Stimulated activated CD4-positive, alpha-beta T cell treated with anti-CD3 and anti-CD28 coated beads, Interleukin-1b, Interleukin-23, amount 100 ng/mL, for 1 hour (primary cell): ENCODE data around the gene SLC9A9.

ENCODE experiments used
- DNase-seq, 2 donors: peaks; one replicate each; pipeline ENCODE4 v3.0.0-alpha.2; 2020; ENCODE audit warnings: low read depth in 2 of 2

The SLC9A9 gene

DNA sequence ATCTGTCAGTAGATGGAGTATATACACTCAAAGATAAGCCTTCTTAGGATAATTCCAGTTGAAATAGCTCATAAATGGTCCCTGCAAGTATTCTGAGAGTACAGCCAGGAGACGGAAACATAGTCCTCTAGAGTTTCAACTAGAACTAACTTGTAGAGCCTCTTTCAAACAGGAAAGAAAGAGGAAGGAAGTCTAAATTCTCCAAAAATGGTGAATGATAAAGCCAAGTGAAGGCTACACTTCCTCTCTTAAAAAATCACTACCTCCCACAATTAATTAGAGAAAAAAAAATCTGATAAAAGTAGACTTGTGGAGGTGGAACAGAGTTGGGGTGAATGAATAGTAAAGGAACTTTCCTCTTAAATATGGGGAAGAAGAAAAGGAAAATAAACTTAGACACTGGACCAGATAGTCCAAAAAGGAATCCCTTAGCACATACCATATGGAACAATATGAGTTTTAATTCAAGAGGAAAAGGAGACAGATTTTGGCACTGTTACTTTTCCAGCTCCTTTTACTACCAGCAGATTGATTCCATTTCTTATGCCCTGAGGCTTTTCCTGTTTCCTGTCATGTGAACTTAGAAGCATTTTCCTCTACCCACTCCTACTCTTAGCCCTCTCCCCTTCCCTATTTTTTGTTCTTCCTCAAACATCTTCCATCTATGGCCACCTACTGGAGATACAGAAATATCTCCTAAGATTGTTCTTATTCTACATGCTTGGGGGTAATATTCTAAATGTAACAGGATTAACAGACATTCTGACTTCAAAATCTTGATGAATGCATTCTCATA lies 521.1 kb downstream of the SLC9A9 start:
- DNase-seq = no peak

DNA sequence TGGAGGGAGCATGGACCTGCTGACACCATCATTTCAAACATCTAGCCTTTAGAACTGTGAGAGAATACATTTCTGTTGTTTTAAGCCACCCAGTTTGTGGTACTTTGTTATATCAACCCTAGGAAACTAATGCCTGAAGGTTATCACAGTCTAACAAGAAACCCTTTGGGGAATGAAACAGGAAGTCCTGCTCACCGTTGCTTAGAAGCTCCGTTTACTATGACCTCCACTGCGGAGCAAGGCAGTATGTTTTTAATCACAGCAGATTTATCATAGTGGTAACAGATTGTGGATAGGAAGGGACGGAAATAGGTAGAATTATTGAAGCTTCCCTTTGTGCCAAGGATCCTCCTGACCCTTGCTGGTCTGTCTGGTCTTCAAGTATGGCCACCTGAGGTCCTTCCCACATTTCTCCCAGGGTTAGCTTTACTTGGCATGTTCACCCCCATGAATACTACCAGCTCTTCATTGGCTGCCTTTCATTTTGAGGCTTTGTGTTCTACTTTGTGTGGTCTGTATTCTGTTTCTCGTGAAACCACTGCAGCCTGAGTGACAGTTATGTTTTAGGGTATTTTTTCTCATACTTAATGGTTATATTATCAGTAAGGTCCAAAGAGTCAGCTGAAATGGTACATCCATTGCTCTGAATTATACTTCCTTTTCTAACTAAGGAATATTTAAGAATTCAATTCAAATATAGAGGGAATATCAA lies 527.1 kb downstream of the SLC9A9 start:
- DNase-seq = no peak

DNA sequence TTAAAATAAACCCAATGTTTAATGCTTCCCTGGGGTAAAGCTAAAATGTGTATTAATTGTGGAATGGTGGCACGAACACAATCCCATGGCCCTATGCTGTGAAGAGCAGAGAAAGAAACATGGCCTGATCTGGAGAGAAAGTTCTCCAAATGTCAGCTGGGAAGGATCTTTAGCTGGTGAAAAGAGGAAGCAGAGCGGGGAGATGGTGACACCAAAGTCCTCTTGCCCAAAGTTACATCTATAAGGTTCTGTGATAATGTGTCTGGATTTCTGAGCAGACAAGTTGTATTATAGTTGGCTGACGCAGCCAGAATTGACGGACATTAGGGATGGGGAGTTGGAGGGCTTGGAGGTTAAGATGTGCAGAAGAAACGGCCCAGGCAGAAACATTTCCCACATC lies 532.5 kb downstream of the SLC9A9 start:
- DNase-seq = no peak

DNA sequence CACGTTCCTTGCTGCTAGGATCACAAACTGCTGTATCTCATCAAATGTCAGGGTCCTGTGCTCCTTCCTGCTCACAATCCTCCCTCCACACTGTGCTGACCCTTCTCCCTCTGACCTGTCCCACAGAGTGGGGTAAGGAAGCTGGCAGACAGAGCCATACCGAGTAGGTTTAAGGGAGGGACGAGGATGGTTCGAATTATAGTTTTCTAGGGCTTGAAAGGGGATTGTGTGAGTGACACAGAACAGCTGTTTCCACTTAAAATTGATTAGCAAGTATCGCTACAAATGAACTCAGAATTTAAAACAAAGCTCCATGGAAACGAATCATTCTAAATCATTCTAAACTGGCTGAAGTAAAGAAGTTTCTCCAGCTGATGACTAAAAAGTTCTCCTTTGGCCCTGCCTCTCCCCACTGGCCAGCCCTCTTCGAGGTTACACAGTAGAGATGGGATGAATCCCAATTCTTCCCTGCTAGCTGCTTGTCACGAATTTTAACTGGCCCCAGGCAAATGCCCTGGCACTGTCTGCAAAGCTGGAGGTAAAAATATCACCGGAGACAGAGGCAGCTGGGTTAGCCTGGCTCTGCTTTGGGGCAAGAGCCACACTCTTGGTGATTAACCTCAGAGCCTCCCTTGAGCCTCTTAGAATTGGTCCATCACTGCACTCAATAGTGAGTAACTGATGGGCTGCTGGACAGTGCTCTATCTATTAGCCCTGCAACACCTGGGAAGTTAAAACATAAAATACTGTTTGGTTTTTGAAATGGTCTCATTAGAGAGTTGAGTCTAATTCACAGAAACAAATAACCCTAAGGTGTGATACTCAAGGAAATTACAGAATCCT lies 533.8 kb downstream of the SLC9A9 start:
- DNase-seq = no peak

DNA sequence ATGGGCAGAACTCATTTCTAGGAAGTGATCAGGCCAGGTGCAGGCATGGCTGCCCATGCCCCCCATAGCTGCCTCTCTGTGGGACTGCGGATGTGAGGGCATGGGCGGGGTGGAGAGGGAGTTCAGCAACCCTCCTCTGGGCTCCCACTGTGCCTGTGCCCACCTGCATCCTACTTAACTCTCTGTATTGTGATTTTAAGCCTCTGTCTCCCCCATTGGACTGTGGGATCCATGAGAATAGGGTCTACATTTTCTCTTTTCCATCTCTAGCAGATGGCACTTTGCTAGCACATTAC lies 534.4 kb downstream of the SLC9A9 start:
- no peak for DNase-seq

DNA sequence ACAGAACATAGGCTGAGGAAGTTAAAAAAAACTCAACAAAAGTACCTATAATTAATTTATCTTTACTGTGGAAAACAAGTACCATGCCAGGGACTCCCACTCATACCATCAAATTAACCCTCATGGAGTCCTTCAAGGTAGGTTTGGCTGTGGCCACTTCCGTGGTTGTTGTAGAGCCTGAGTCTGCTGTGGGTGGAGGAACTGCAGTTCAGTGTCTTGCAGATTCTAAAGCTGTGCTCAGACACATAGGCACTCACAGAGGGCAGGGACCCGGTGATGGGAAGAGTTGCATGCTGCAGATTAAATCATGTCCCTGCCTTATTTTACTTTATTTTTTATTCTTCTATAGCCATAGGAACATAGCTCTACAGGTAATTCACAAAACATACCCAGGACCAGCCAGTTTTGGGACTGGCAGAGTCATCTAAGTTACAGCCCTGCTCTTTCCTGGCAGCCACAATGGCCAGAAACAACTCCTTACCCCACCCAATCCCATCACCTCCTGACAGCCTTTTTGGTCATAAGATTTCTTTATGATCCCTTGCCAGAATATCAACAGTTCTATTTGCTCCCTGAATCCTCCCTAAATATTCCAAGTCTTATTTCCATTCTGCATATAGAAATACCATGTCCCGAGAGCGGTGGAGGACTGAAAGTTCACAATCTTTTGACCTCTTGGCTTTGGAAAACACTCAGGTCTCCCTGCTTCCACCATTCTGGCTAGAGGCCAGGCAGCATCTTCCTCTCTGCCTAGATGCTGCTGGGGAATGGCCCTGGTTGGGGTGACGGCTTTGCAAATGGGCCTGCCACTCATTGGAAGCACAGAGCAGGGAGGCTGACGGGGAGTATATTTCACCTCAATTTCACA lies 535.0 kb downstream of the SLC9A9 start:
- DNase-seq = no peak

DNA sequence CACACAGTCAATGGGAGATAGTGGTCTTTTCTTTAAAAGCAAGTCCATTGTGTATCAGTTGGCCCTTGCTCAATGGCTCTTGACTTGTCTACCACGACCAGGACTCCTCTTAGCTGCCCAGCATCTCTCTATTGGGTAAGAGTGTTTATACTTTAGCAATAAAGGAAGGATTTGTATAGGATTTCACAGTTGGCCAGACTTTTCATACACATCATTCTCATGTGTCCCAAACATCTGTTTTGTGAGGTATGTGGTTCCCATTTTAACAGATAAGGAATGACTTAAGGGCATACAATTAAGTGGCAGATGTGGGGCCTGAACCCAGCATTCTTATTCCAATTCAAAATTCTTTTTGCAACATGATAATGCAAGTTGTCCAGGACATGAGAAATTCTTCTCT lies 537.2 kb downstream of the SLC9A9 start:
- DNase-seq = no peak

DNA sequence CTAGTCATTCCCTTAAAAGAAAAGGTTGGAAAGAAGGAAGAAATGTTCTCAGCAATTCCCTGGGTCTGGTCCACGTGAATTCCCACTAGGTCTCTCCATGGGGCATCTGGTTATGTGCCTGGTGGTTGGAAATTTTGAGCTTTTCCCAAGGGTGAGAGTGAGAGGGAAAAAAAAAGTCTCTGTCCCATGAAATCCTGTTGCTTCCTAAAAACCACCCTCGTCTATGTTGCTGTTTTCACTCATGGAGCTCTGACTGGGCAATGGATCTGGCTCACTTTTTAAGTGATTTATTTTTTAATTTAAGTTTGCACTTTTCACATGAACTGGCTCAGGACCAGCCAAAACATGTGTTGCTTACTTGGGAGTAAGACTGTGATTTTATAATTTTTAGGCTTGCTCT lies 538.6 kb downstream of the SLC9A9 start:
- DNase-seq = no peak

DNA sequence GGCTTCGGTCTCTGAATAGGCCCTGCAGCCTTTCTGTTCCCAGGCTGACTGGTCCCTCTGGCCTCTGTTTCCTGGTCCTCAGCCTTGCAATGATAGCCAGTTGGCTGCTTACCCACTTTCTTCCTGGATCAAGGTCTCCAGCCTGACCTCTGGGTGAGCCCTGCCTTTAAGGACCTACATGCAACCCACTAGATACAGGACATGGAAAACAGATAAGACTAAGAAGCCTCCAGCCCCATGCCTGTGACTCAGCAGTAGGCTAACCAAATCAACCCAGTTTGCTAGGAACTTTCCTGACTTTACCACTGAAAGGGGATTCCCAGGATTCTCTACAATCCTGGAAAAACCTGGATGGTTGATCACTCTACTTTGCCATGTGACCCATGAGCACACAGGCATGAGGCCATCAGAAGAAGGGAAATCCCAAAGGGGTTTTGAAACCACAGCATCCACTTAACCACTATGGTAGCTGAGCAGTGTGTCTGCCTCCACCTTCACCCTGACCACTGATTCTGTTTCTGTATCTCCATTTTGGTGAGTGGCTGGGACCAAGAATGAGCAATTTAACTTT lies 540.6 kb downstream of the SLC9A9 start:
- no peak for DNase-seq

DNA sequence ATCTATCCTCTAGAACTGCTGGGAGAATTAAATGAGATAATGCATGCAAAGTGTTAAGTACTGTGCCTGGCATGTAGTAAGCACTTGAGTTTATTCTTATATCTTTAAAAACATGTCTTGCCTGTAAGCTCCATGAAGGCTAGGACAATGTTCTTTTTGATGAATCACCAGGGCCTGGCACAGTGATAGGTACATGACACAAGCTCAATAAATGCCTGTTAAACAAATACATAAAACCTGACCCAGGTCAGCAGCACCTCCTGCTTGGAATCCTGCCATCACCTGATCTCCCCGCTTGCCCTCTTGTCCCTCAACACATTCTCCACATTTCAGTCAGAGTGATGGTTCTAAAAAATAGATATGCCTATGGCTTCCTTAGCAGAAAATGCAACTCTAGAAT lies 541.9 kb downstream of the SLC9A9 start:
- no peak for DNase-seq

DNA sequence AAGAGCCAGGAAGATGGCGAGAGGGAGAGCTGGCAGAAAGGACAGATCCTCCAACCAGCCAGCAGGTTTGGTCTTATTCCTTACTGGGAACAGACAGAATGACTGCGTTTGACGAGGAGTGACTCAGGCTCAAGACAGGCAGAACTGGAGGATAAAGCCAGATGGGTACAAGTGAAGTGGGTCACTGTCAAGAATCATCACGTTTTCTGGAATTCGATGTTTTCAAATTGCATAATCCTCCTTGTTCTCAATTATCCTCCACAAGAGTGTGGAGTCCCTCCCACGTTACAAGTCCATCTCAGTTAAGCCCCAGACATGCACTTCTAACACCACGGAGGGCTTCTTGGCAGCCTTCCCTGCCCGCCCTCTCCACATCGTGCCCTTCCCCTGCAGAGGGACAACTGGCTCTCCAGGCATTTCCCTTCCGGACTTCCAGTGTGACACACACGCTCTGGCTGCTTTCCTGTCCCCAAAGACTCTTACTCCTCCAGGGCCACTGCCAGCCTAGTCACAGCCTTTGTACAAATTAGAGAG lies 545.6 kb downstream of the SLC9A9 start:
- DNase-seq = no peak

DNA sequence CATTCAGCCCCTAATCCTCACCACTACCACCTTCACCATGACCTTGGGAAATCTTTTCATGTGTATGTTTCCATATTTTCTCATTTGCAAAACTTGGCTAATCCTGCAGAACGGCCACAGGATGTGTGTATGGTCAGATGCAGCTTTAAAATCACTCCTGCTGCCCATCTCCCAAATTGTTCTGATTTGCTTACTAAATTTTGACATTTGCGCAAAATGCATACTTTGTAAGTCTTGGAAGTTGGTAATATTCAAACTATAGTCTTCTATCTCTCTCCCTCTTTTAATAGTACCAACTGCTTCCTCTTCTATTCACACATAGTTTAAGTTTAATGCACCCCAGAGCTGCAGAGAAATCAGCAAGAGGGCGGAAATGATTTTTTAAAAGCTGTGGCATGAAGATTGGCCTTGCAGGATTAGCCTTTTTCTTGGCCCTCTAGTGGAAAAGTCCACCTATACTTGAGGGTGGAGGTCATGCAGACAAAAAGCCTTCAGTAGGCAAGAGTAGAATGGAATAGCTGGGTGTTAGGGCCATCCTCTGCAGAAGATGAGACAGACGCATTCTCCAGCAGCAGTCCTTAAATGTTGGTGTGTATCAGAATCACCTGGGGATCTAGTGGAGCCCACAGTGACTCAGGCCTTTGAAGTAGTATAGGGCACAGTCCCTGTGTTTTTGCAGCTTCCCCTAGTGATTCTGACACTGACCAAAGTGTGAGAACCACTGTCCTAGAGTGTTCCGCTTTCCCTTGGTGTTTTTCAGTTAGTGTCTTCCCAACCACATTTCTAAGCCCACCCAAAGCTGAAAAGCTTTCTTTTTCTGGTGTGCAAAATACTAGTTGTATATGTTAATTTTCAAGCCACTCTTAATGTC lies 547.0 kb downstream of the SLC9A9 start:
- no peak for DNase-seq

DNA sequence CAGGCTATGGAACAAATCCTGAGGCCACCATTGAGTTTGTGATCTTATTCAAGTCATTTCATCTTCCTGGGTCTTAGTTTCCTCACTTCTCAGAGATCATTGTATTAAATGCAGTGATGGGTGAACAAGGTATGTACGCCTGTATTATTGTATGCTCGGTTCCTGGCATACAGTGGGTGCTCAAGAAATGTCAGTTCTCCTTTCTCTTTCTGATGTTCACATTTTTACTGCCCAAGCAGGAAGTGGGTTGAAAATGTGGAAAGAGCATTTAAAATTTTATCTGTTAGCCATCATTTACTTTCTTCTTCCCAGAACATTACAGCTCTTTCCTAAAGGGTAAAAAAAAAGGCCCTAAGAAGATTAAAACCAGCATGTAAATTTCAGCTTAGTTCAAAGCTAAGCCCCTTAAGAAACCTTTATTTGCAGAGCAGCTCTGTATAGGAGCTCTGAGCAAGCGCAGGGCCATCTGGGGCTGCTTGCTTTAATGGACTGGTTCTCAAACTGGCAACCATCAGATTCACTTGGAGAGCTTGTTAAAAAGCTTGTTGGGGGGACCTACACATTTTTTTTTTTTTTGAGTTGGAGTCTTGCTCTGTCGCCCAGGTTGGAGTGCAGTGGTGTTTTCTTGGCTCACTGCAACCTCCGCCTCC lies 549.3 kb downstream of the SLC9A9 start:
- DNase-seq = no peak

DNA sequence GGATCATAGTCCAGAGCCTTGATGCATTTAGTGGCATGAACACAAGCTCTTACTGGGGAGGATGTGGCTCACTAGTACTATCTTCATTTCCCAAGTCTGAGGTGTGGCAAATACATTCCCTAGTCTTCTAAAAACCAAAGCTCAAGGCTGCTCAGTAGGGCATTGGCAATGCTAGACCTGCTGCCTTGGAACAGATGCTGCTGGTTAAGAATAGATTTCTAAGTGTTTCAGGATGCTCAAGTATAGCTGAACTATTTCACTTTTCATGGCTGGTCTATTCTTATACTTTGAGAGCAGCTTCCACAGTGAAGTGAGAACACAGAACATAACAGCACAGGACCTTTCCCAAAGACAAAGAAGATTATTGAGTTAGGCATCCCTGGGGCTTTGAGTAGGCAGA lies 549.9 kb downstream of the SLC9A9 start:
- no peak for DNase-seq

DNA sequence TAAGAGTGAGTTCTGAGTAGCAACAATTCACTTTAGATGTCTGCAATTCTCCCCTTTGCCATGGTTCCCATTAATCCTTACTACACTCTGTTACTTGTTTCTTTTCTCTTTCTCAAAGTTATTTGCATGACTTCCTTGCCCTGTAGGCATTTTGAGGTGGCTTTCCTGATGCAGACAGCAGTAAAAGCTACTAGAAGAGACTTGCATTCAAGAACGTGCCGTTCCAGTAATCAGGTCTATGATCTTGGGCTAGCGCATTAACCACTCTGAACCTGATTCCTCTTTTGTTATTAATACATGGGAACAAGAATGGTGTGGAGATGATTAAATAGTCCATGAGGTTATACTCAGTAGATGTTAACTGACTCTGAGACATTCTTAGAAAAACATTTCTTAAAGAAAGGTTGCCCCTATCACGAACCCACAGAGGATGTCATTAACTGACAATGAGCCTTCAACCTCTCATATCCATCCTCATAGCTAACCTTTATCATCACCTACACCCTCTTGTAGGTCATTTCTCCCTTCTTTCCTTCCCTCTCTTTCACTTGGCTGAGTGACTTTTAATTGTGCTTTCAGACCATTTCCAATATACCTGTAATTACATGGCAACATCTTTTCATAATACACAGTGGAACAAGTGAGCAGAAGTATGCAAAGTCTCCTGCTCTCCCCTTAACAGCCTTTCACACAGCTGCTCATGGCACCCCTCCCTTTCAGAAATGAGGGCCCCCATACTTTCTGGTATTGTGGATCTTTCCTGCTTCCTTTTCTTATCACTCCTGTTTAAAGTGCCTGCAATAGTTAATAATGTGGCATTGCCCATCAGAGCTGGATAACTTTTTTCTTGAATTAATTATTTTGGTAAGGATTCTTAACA lies 552.8 kb downstream of the SLC9A9 start:
- DNase-seq = no peak

DNA sequence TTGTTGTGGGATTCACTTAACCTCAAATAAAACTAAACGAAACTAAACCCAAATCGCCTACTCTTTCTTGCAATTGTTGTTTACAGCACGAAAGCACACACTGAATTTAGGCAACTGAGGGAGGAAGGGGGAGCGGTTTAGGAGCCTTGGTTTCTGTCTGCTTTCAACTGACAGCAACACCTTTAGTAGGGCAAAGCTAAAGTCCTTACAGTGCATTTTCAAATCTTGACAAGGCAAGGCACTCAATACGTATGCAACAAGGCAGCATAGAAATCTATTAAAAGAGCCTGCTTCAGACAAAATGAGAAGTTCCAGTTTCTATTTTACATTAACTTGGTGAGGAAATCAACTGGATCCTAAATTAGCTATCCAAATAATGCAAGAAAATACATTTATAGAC lies 554.1 kb downstream of the SLC9A9 start:
- no peak for DNase-seq

DNA sequence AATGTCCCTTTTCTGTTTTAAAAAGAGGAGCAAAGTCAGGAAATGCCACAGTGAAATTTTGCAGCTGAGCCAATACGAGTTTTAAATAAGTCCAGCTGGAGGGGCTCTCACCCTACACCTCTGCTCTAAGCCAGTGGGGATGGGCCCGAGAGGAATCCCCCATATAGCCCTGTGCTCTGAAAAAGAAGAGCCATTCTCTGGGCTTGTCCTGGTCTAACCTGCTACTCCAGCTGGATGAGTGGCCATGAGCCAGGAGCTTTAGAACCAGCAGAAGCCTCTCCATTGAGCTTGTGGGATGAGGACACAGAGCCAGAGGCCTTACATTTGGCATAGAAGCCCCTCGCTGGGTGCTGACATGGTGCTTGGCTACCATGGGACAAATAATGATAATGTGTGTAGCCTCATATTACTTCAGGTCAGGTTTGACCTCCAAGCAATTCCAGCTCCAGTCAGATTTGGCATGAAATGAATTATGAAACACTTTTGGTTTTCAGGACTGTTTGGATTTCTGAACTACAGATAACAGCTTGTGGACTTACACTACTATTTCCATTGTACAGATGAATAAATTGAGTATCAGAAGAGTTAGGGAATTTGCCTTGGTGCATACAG lies 556.3 kb downstream of the SLC9A9 start:
- no peak for DNase-seq

DNA sequence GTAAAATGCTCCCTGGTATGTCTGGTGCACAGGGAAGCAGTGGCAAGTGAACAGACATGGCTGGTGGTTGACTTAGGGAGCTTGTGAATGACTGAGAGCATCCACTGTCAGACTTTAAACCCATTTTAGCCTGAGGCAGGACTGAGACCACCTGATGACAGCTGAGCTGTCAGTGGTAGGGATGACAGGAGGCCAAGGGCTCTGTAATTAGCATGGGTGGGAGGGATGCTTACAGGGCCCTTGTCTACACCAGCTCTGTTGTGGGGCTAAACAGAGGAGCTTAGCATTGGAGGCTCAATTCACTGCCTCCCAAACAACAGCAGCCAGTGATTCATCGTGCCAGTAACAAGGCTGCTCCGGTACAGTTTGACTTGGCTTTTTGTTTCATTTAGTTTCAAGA lies 559.3 kb downstream of the SLC9A9 start:
- DNase-seq = no peak
